Measurements from ENCODE around the gene ZFYVE26.

DNA sequence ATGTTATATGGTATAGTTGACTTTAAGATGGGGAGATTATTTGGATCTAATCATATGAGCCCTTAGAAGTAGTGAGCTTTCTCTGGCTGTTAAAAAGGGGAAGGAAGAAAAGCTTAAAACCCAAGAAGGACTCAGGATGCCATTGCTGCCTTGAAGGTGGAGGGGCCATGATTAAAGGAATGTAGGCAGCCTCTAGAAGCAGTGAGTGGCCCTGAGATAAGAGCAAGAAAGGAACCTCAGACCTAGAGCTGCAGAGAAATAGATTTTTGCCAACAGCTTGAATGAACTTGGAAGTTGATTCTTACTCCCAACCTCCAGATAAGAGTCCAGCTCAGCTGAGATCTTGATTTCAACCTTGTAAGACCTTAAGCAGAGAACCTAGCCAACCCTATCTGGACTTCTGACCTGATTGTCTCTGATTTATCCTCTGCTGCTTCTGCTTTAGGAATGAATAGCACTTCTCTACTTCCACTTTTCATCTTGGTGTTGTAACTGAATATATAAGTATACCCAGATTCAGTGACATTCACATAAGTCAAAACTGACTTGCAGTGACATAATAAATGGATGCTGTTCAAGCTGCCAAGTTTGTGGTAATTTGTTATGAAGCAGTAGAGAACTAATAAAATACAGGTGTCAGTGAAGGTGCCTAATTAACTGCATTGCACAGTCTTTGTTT is 36.7 kb upstream of the ZFYVE26 start:
- TF ChIP-seq GLIS3 (CRISPR knock-in tag; IDR thresholded peaks at IDR 0.05), result no peak
- TF ChIP-seq, protein P1, sequence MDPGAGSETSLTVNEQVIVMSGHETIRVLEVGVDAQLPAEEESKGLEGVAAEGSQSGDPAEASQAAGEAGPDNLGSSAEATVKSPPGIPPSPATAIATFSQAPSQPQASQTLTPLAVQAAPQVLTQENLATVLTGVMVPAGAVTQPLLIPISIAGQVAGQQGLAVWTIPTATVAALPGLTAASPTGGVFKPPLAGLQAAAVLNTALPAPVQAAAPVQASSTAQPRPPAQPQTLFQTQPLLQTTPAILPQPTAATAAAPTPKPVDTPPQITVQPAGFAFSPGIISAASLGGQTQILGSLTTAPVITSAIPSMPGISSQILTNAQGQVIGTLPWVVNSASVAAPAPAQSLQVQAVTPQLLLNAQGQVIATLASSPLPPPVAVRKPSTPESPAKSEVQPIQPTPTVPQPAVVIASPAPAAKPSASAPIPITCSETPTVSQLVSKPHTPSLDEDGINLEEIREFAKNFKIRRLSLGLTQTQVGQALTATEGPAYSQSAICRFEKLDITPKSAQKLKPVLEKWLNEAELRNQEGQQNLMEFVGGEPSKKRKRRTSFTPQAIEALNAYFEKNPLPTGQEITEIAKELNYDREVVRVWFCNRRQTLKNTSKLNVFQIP (CRISPR knock-in tag; IDR thresholded peaks at IDR 0.05; ENCODE audit: borderline replicate concordance, low read depth), result no peak

All from SK-N-SH treated with all-trans-retinoic acid at 6 μM for 48 hours (cell line).